Astrocyte (in vitro differentiated cells and primary cell): ENCODE results near the gene SARDH. TPM values are rescaled to one million over a fixed set of nuclear protein-coding genes. Genes with fewer than 3 reads are reported as not detected.
A peak's percentile ranks its signal among the peaks of the same experiment; 100 is the strongest.

Experiments
- DNase-seq: peaks from one replicate; pipeline ENCODE4 v3.0.0-alpha.2; 2010; ENCODE audit warnings: low read depth
- FAIRE-seq: peaks from 2 replicates; lab custom pipeline; 2011; peaks lifted over from hg19 to GRCh38; lab: Jason Lieb, UNC
- H2AFZ ChIP-seq: 2 replicates; pipeline ENCODE4 v1.6.0; 2012; ENCODE audit warnings: low read depth, low read length, inconsistent platforms
- H3K27ac ChIP-seq: 2 replicates; pipeline ENCODE4 v1.5.1; 2011; ENCODE audit warnings: low read depth, low read length, inconsistent platforms
- H3K27me3 ChIP-seq: 2 replicates; pipeline ENCODE4 v1.6.0; 2011; ENCODE audit warnings: low read length, inconsistent platforms; ENCODE audit not compliant: insufficient read depth
- H3K36me3 ChIP-seq: 2 replicates; pipeline ENCODE4 v1.5.1; 2011; ENCODE audit warnings: low read length, inconsistent platforms; ENCODE audit not compliant: insufficient read depth
- H3K4me1 ChIP-seq: 2 replicates; pipeline ENCODE4 v1.5.1; 2011; ENCODE audit warnings: low read length, inconsistent platforms; ENCODE audit not compliant: insufficient read depth
- H3K4me2 ChIP-seq: 2 replicates; pipeline ENCODE4 v1.6.0; 2012; ENCODE audit warnings: low read length, inconsistent platforms
- H3K4me3 ChIP-seq: 2 replicates; pipeline ENCODE4 v1.5.1; 2011; ENCODE audit warnings: low read depth, mild to moderate bottlenecking, low read length, inconsistent platforms; ENCODE audit not compliant: insufficient read depth
- H3K79me2 ChIP-seq: 2 replicates; pipeline ENCODE4 v1.6.0; 2012; ENCODE audit warnings: mild to moderate bottlenecking, low read length, inconsistent platforms; ENCODE audit not compliant: insufficient read depth
- H3K9ac ChIP-seq: 2 replicates; pipeline ENCODE4 v1.6.0; 2012; ENCODE audit warnings: mild to moderate bottlenecking, low read length, inconsistent platforms
- H3K9me3 ChIP-seq: 2 replicates; pipeline ENCODE4 v1.5.1; 2012; ENCODE audit warnings: low read depth, mild to moderate bottlenecking, low read length, inconsistent platforms; ENCODE audit not compliant: insufficient read depth
- H4K20me1 ChIP-seq: 2 replicates; pipeline ENCODE4 v1.6.0; 2012; ENCODE audit warnings: low read length, inconsistent platforms; ENCODE audit not compliant: insufficient read depth
- H3K27ac Mint-ChIP-seq: one replicate; pipeline ENCODE4 v1.8.0; 2021; ENCODE audit warnings: mild to moderate bottlenecking, mixed read lengths; ENCODE audit not compliant: unreplicated experiment
- H3K27me3 Mint-ChIP-seq: one replicate; pipeline ENCODE4 v1.8.0; 2021; ENCODE audit warnings: low read depth, mixed read lengths; ENCODE audit not compliant: unreplicated experiment
- H3K36me3 Mint-ChIP-seq: one replicate; pipeline ENCODE4 v1.8.0; 2021; ENCODE audit warnings: low read depth, mixed read lengths; ENCODE audit not compliant: unreplicated experiment
- H3K4me1 Mint-ChIP-seq: one replicate; pipeline ENCODE4 v1.8.0; 2021; ENCODE audit warnings: low read depth, mixed read lengths; ENCODE audit not compliant: unreplicated experiment
- H3K4me3 Mint-ChIP-seq: one replicate; pipeline ENCODE4 v1.8.0; 2021; ENCODE audit warnings: mild to moderate bottlenecking, moderate library complexity, mixed read lengths; ENCODE audit not compliant: unreplicated experiment
- H3K9me3 Mint-ChIP-seq: one replicate; pipeline ENCODE4 v1.8.0; 2021; ENCODE audit warnings: mild to moderate bottlenecking, mixed read lengths; ENCODE audit not compliant: unreplicated experiment
- CTCF ChIP-seq: IDR thresholded peaks from 2 replicates; pipeline ENCODE4 v1.5.1; 2011; ENCODE audit warnings: low read depth, mild to moderate bottlenecking, inconsistent platforms, low read length, moderate library complexity; ENCODE audit not compliant: insufficient read depth
- EZH2 ChIP-seq: IDR thresholded peaks from 2 replicates; pipeline ENCODE4 v1.6.1; 2012; ENCODE audit warnings: mild to moderate bottlenecking, low read length, inconsistent platforms; ENCODE audit not compliant: insufficient read depth
- total RNA-seq: library from RNA; stranded (reverse); gene quantifications from 2 replicates; pipeline ENCODE4 v1.2.1, GENCODE V29; 2021

Gene SARDH
- total RNA-seq, 1 donor from 2014 or later, result 2.8 TPM

- H3K79me2 ChIP-seq, result no peaks in the 10 kb centered on the region
- H3K4me3 ChIP-seq, result no peak overlapping the region
- H3K9me3 Mint-ChIP-seq, result no peaks in the 10 kb centered on the region
- no peaks in the 10 kb centered on the region for H3K27me3 ChIP-seq
- H2AFZ ChIP-seq, result no peak overlapping the region
- H3K27me3 Mint-ChIP-seq, result peaks cover 8% of the 10 kb centered on the region
- H3K9me3 ChIP-seq, result no peaks in the 10 kb centered on the region
- no peak overlapping the region for H3K4me3 Mint-ChIP-seq
- H3K4me2 ChIP-seq, result peak overlapping the region; percentile 74
- peak overlapping the region; percentile 72 for H3K9ac ChIP-seq
- no peaks in the 10 kb centered on the region for H3K36me3 Mint-ChIP-seq
- H4K20me1 ChIP-seq, result no peaks in the 10 kb centered on the region
- FAIRE-seq (no peak), DNase-seq (no peak)
- TF ChIP-seq CTCF, result no peak
- no peak for TF ChIP-seq EZH2
- H3K4me1 ChIP-seq, result peaks cover 49% of the 10 kb centered on the region
- H3K36me3 ChIP-seq, result no peaks in the 10 kb centered on the region
- H3K27ac ChIP-seq, result peak overlapping the region; percentile 94
- H3K27ac Mint-ChIP-seq, result no peak overlapping the region
- peaks cover 32% of the 10 kb centered on the region for H3K4me1 Mint-ChIP-seq
Measured at GRCh38 chr9:133712221-133713100, 25.7 kb downstream of the SARDH start.

GRCh38 chr9:133711428-133712220, 26.5 kb downstream of the SARDH start:
- peak overlapping the region; percentile 72 for H3K9ac ChIP-seq
- peak overlapping the region; percentile 5 for H3K27ac Mint-ChIP-seq
- H3K9me3 ChIP-seq, result no peaks in the 10 kb centered on the region
- H3K4me1 ChIP-seq, result peaks cover 57% of the 10 kb centered on the region
- no peak for TF ChIP-seq CTCF
- TF ChIP-seq EZH2, result no peak
- H3K4me3 Mint-ChIP-seq, result no peak overlapping the region
- no peaks in the 10 kb centered on the region for H3K36me3 Mint-ChIP-seq
- H3K27ac ChIP-seq, result peak overlapping the region; percentile 94
- H3K27me3 Mint-ChIP-seq, result peaks cover 11% of the 10 kb centered on the region
- H3K4me1 Mint-ChIP-seq, result peaks cover 36% of the 10 kb centered on the region
- no peaks in the 10 kb centered on the region for H3K79me2 ChIP-seq
- no peaks in the 10 kb centered on the region for H3K9me3 Mint-ChIP-seq
- no peak for FAIRE-seq
- no peaks in the 10 kb centered on the region for H4K20me1 ChIP-seq
- no peak overlapping the region for H3K4me3 ChIP-seq
- H2AFZ ChIP-seq, result peak overlapping the region; percentile 93
- peak; percentile 76 for DNase-seq
- H3K4me2 ChIP-seq, result peak overlapping the region; percentile 74
- H3K36me3 ChIP-seq, result no peaks in the 10 kb centered on the region
- no peaks in the 10 kb centered on the region for H3K27me3 ChIP-seq
